Activated CD8-positive, alpha-beta memory T cell treated with anti-CD3 and anti-CD28 coated beads for 36 hours (primary cell): ENCODE results near the gene TSGA10IP. TPM values are rescaled to one million over a fixed set of nuclear protein-coding genes. Genes with fewer than 3 reads are reported as not detected.

Experiments used
- CTCF ChIA-PET: fragments of 350-600 bp; sonication (Branson Sonifier 250); formaldehyde crosslinking; loops from one replicate; lab custom pipeline; 2021; ENCODE audit warnings: antibody characterized with exemption; lab: Charles Lee
- POLR2A ChIA-PET: fragments of 350-600 bp; sonication (Branson Sonifier 250); formaldehyde crosslinking; loops from one replicate; lab custom pipeline; 2021; ENCODE audit warnings: antibody characterized with exemption; lab: Charles Lee
- total RNA-seq, 2 experiments: library from RNA; stranded (reverse); gene quantifications; one replicate each; pipeline ENCODE4 v1.2.3, GENCODE V29; 2021

Gene TSGA10IP
- total RNA-seq, 2 experiments from 2014 or later, result not detected

- ChIA-PET CTCF (interaction anchor here (1.0 to 2.4 kb wide), 4 partner anchors 14 to 296 kb away, joined by 3 to 13 read pairs (median 5); partner anchors contain the start of genes CATSPER1 and KAT5), POLR2A (no interaction called here)
Measured at GRCh38 chr11:66008095-66008467, 62.8 kb downstream of the TSGA10IP start.

- CTCF ChIA-PET, result interaction anchor here (0.7 to 2.4 kb wide), 5 partner anchors 14 to 297 kb away, joined by 3 to 13 read pairs (median 4); partner anchors contain the start of genes CATSPER1 and KAT5
- POLR2A ChIA-PET, result interaction anchor here (0.6 kb wide), 1 partner anchor 150 kb away, joined by 4 read pairs; no protein-coding TSS in a partner anchor
Measured at GRCh38 chr11:66008468-66009101, 63.3 kb downstream of the TSGA10IP start.

Other genes with a start within 250 kb of the TSGA10IP start
- 10 to 100 TPM; 64.8 to 72.7 TPM for gene KAT5, start 233.2 kb upstream of the TSGA10IP start, total RNA-seq
- gene RNASEH2C, start 224.7 kb upstream of the TSGA10IP start, total RNA-seq, result 100 to 1,000 TPM; 116 to 130 TPM
- 10 to 100 TPM; 19.1 to 19.7 TPM for gene AP5B1, start 164.5 kb upstream of the TSGA10IP start, total RNA-seq
- not detected for gene OVOL1, start 158.4 kb upstream of the TSGA10IP start, total RNA-seq
- gene SNX32, start 111.5 kb upstream of the TSGA10IP start, total RNA-seq, result 1 to 10 TPM; 3.0 to 3.3 TPM
- gene CFL1, start 87.3 kb upstream of the TSGA10IP start, total RNA-seq, result 1,000 to 10,000 TPM; 1,167 to 1,207 TPM
- gene MUS81, start 85.0 kb upstream of the TSGA10IP start, total RNA-seq, result 10 to 100 TPM; 82.0 to 82.9 TPM
- 1 to 10 TPM; 3.7 to 5.7 TPM for gene EFEMP2, start 72.7 kb upstream of the TSGA10IP start, total RNA-seq
- 10 to 100 TPM; 48.9 to 51.7 TPM for gene CTSW, start 65.6 kb upstream of the TSGA10IP start, total RNA-seq
- gene FIBP, start 57.0 kb upstream of the TSGA10IP start, total RNA-seq, result 100 to 1,000 TPM; 119 to 132 TPM
- 10 to 100 TPM; 77.7 to 81.8 TPM for gene CCDC85B, start 54.8 kb upstream of the TSGA10IP start, total RNA-seq
- gene FOSL1, start 45.1 kb upstream of the TSGA10IP start, total RNA-seq, result 10 to 100 TPM; 23.0 to 24.7 TPM
- 10 to 100 TPM; 15.2 to 18.2 TPM for gene C11orf68, start 26.4 kb upstream of the TSGA10IP start, total RNA-seq
- gene DRAP1, start 26.1 kb upstream of the TSGA10IP start, total RNA-seq, result 100 to 1,000 TPM in 1 of 2 experiments, 10 to 100 TPM in 1; 99.6 to 102 TPM
- 10 to 100 TPM; 65.4 to 70.1 TPM for gene SART1, start 16.3 kb downstream of the TSGA10IP start, total RNA-seq
- 10 to 100 TPM; 73.9 to 80.6 TPM for gene EIF1AD, start 56.7 kb downstream of the TSGA10IP start, total RNA-seq
- gene BANF1, start 57.0 kb downstream of the TSGA10IP start, total RNA-seq, result 100 to 1,000 TPM; 243 to 253 TPM
- gene CST6, start 66.5 kb downstream of the TSGA10IP start, total RNA-seq, result not detected
- not detected for gene CATSPER1, start 81.0 kb downstream of the TSGA10IP start, total RNA-seq
- under 1 TPM; 0.15 to 0.17 TPM for gene GAL3ST3, start 103.7 kb downstream of the TSGA10IP start, total RNA-seq
- gene SF3B2, start 106.9 kb downstream of the TSGA10IP start, total RNA-seq, result 100 to 1,000 TPM; 259 to 261 TPM
- 10 to 100 TPM; 59.5 to 62.7 TPM for gene PACS1, start 124.8 kb downstream of the TSGA10IP start, total RNA-seq